BLaER1 (cell line): ENCODE results near the gene STIMATE.

Source experiments
- H3K27ac ChIP-seq: shearing (Covaris generic); formaldehyde crosslinking; 2 replicates; pipeline ENCODE4 v1.8.1; 2022
- H3K27me3 ChIP-seq: shearing (Covaris generic); formaldehyde crosslinking; 2 replicates; pipeline ENCODE4 v1.8.1; 2022
- H3K36me3 ChIP-seq: shearing (Covaris generic); formaldehyde crosslinking; 2 replicates; pipeline ENCODE4 v1.8.1; 2022
- H3K4me1 ChIP-seq: shearing (Covaris generic); formaldehyde crosslinking; 2 replicates; pipeline ENCODE4 v1.8.1; 2022
- H3K4me2 ChIP-seq: shearing (Covaris generic); formaldehyde crosslinking; 2 replicates; pipeline ENCODE4 v1.8.1; 2022
- H3K4me3 ChIP-seq: shearing (Covaris generic); formaldehyde crosslinking; 2 replicates; pipeline ENCODE4 v1.8.1; 2022
- H3K9ac ChIP-seq: shearing (Covaris generic); formaldehyde crosslinking; 2 replicates; pipeline ENCODE4 v1.8.1; 2022
- H3K9me3 ChIP-seq: shearing (Covaris generic); formaldehyde crosslinking; 2 replicates; pipeline ENCODE4 v1.8.1; 2022
- H4K20me1 ChIP-seq: shearing (Covaris generic); formaldehyde crosslinking; 2 replicates; pipeline ENCODE4 v1.8.1; 2022
- Cebpa-rat ChIP-seq: shearing (Covaris generic); IDR thresholded peaks from 2 replicates; pipeline ENCODE4 v1.8.1; 2022

STIMATE gene

DNA sequence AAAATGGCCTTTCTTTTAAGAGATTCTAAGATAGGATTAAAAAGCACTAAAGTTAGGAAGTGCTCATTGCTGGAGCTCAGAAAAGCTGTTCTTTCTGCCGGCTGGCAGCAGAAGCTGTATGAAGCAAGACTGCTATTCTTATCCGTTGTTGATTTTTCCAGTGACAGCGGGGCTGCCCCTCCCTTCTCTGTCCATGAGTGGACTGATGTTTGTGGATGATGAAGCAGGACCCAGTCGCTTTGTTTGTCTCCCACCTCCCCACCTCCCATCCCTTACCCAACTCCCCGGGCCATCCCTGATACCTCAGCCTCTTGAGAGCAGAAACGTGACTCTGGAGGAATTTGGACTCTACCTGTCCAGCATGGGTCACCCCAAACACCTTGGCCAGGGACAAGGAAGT is 52.2 kb downstream of the STIMATE start:
- TF ChIP-seq Cebpa-rat: no peak
- Histone ChIP-seq H3K4me3 (no peak overlapping the region; the same call in 1 of the 2 replicates), H3K27me3 (no peaks in the 10 kb centered on the region), H3K4me1 (peaks cover 100% of the 10 kb centered on the region), H3K9ac (peak overlapping the region; percentile 76), H3K36me3 (peaks cover 32% of the 10 kb centered on the region), H3K27ac (peak overlapping the region; percentile 89), H4K20me1 (no peaks in the 10 kb centered on the region), H3K4me2 (peak overlapping the region; percentile 94), H3K9me3 (no peaks in the 10 kb centered on the region)

DNA sequence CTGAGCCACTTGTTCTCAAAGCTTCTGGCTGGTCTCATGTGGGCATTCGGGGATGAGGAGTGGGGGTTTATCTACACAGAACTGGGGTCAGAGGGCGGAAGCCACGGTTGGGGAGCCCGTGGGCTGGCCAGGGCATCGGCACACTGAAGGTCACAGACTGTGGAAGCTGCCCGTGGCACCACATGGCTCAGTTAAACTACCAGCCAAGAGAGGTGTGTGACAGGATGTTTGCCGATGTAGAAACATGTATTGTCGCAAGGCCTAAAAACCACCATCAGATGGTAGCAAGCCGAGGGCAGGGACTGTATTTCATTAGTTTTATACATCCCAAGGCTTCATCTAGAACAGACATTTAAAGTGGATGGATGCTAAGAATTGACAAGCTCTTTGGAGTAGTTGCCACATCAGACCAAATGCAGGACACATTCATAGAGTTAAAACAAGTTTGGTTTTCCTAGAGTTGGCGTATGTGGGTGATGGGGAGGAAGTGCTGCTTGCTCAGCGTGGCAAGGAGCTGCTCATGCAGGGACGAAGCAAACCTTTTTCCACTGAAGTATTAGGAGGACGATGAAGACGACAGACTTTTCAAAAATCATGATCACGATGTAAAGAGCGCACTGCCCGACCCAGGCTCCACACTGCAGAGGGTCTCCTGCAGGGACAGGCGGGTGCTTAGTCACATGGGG is 52.9 kb downstream of the STIMATE start:
- peak overlapping the region; percentile 94 for H3K4me2 ChIP-seq
- no peaks in the 10 kb centered on the region for H4K20me1 ChIP-seq
- peak overlapping the region; percentile 89 for H3K27ac ChIP-seq
- peaks cover 99% of the 10 kb centered on the region for H3K4me1 ChIP-seq
- no peaks in the 10 kb centered on the region for H3K27me3 ChIP-seq
- TF ChIP-seq Cebpa-rat: no peak
- H3K9me3 ChIP-seq: no peaks in the 10 kb centered on the region
- H3K36me3 ChIP-seq: peaks cover 30% of the 10 kb centered on the region
- no peak overlapping the region for H3K4me3 ChIP-seq
- peak overlapping the region; percentile 76 for H3K9ac ChIP-seq

DNA sequence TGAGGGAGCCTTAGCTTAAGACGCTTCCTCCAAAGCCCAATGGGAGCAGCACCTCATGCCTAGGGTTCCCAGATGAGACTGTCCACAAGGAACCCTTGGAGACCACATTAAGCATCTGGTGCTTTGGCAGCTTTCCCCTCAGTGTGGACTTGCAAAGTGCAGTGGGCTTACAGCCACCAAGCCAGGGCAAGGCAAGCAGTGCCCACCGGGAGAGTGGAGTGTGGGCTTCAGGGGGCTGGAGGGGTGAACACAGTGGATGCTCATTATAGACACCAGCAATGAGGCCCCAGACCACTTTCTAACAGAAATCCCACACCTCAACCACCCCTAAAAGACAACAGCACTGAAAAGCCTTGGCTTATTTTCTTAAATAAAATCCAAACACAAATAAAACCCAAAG is 53.5 kb downstream of the STIMATE start:
- H3K4me1 ChIP-seq: peaks cover 99% of the 10 kb centered on the region
- no peak for TF ChIP-seq Cebpa-rat

DNA sequence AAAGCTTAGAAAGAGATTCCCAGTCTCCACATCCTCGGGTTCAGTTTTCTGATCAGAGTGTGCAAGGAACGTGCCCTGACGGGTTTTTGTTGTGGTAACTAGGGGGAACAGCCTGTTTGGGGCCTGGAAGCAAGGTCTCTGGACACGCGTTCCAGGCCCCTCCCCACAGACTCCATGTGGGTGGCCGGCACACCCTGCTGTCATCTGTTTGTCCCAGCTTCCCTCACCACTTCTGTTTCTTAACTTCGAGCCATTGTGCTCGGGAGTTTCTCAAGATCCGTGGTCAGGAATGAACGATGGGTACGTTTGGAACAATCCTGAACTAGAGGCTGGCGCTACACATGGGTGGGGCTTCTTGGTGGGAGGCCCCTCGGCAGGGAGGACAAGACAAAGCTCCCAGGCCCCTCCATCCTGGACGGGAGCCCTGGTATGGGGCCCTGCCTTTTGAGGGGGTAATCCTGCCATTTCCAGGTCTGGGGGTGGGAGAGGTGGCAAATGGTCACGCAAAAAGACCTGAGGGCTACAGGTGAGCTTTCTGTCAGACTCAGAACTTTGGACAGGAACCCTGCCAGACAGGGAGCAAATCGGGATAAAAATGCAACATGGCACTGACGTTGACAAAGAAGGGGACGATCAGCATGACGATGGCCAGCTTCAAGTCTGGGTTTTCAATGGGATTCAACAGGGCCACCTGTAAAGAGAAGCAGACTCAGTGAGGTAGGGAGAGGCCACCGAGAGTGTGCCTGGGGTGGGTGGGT is 54.1 kb downstream of the STIMATE start:
- no peaks in the 10 kb centered on the region for H3K27me3 ChIP-seq
- no peak overlapping the region for H3K9ac ChIP-seq
- peaks cover 19% of the 10 kb centered on the region; the same call in 1 of the 2 replicates for H3K36me3 ChIP-seq
- peak overlapping the region; percentile 89 for H3K27ac ChIP-seq
- H4K20me1 ChIP-seq: no peaks in the 10 kb centered on the region
- no peak overlapping the region for H3K4me3 ChIP-seq
- TF ChIP-seq Cebpa-rat: no peak
- peak overlapping the region; percentile 94 for H3K4me2 ChIP-seq
- peaks cover 99% of the 10 kb centered on the region for H3K4me1 ChIP-seq
- H3K9me3 ChIP-seq: no peaks in the 10 kb centered on the region

More for the DNA sequence above, 53.5 kb downstream of the STIMATE start:
- Histone ChIP-seq H3K4me3 (no peak overlapping the region), H3K4me2 (peak overlapping the region; percentile 94), H3K36me3 (peaks cover 24% of the 10 kb centered on the region), H3K9me3 (no peaks in the 10 kb centered on the region), H3K27me3 (no peaks in the 10 kb centered on the region), H4K20me1 (no peaks in the 10 kb centered on the region), H3K9ac (0 out of 2 replicates have a peak overlapping the region, but pooled peaks have one; percentile 1), H3K27ac (peak overlapping the region; percentile 89)

DNA sequence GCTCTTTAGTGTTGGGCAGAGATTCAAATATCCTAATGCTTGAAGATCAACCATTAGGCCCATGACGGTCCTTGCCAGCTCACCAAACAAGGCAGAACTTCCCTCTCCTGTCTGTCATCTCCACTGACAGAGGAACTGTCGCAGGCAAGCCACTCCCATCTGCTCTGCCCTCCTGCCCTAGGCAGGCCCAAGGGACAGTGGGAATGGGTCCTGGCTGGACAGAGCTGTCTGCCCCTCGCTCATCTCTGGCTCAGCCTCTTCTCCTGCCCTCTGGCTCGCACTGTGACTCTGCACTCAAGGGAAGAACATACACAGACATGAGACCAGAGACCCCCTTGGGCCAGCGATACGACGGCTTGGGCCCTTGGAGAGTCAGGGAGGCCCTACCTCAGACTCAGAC is 54.9 kb downstream of the STIMATE start:
- peak overlapping the region; percentile 69 for H3K27ac ChIP-seq
- H3K36me3 ChIP-seq: peaks cover 17% of the 10 kb centered on the region; the same call in 1 of the 2 replicates
- H3K4me2 ChIP-seq: peak overlapping the region; percentile 94
- H3K27me3 ChIP-seq: no peaks in the 10 kb centered on the region
- no peak for TF ChIP-seq Cebpa-rat
- no peaks in the 10 kb centered on the region for H4K20me1 ChIP-seq
- H3K4me3 ChIP-seq: no peak overlapping the region
- H3K9me3 ChIP-seq: no peaks in the 10 kb centered on the region
- no peak overlapping the region for H3K9ac ChIP-seq
- peaks cover 99% of the 10 kb centered on the region for H3K4me1 ChIP-seq

DNA sequence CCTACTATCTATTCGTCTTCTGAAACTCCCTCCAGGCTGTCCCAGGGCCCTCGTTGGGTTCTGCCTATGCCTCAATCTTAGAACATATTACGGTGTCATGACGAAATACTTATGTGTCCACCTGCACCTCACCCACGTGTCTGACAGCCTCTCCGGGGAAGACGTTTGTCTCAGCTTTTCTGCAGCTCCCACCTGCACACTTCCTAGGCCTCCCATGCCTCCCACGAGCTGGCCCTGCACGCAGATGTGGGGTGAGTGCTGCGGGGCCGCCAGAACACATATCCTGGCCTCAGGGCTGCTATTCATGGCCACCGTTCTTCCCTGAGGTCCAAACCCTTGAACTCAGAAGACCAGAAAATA is 55.4 kb downstream of the STIMATE start:
- Histone ChIP-seq H3K27ac (peak overlapping the region; percentile 69), H3K4me1 (peaks cover 99% of the 10 kb centered on the region), H3K4me2 (peak overlapping the region; percentile 94), H3K9me3 (no peaks in the 10 kb centered on the region), H3K4me3 (no peak overlapping the region), H3K36me3 (peaks cover 17% of the 10 kb centered on the region; the same call in 1 of the 2 replicates), H3K27me3 (no peaks in the 10 kb centered on the region), H3K9ac (no peak overlapping the region), H4K20me1 (no peaks in the 10 kb centered on the region)
- TF ChIP-seq Cebpa-rat: no peak

DNA sequence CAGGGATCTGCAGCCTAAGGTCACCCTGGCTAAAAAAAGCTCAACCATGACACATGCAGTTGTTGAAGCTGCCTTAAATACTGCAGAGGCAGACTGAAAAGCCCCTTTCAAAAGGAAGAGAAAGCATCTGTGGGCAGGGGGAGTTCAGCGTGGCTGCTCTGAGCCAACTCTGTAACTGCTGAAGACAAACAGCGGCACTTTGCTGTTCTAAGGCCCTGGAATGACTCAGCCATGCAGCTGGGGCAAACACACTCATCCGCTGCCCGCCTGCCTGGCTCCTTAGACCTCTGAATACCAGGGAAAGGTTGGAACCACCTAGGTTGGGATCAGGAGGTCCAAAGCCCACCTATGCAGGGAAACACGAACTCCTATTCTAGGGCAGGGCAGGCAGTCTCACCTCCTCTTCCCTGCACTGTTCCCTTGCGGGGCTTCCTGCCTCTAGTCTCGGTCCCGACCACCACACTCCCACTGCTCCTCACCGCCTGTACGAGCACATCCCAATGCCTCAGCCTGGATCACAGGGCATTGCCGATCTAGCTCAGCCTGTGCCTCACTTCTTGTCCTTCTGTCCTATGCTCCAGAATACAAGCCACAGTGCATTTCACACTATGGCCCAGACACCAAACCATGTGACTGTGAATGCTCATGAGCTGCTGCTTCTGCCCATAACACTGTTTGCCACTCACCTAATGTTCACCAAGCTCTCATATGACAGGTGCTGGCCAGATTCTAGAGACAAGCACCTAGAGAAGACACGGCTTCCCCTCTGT is 56.0 kb downstream of the STIMATE start:
- no peaks in the 10 kb centered on the region for H3K27me3 ChIP-seq
- no peaks in the 10 kb centered on the region for H3K9me3 ChIP-seq
- no peak for TF ChIP-seq Cebpa-rat
- peak overlapping the region; percentile 94 for H3K4me2 ChIP-seq
- no peaks in the 10 kb centered on the region for H4K20me1 ChIP-seq
- peaks cover 18% of the 10 kb centered on the region; the same call in 1 of the 2 replicates for H3K36me3 ChIP-seq
- H3K9ac ChIP-seq: peak overlapping the region; percentile 17; the same call in 1 of the 2 replicates
- H3K4me1 ChIP-seq: peaks cover 99% of the 10 kb centered on the region
- no peak overlapping the region for H3K4me3 ChIP-seq
- H3K27ac ChIP-seq: peak overlapping the region; percentile 69

DNA sequence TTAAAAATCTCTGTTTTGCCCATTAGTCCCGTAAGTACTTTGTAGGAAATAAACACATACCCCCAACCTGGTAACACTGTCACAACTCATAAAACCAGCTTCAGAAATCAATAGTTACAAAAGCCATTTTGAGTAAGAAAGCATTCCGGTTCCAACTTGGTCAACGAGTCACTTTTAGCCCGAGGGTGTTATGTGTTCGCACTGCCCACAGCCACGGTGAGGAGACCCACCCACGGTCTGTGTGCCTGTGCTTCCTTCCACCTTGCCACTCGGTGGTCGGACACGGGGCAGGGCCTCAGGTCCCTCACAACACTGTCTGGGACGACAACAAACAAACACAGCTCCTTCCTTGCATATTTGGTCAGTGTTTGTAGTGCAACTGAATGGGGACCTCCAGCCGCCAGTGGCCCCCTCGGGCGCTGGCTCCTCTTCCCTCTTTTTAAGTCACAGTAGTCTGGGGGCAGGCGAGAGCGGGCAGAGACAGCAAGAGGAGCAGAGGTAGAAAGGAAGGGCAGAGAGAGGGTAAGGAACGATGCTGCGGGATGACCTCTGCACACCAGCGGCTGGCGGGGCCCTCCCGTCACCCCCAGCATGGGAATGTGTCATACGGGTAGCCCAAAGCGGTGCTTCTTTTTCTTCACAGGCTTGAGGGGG is 57.3 kb downstream of the STIMATE start:
- no peak overlapping the region for H3K9ac ChIP-seq
- no peaks in the 10 kb centered on the region for H4K20me1 ChIP-seq
- H3K27me3 ChIP-seq: no peaks in the 10 kb centered on the region
- peaks cover 30% of the 10 kb centered on the region; the same call in 1 of the 2 replicates for H3K36me3 ChIP-seq
- no peak overlapping the region for H3K4me3 ChIP-seq
- H3K4me2 ChIP-seq: peak overlapping the region; percentile 94
- H3K9me3 ChIP-seq: no peaks in the 10 kb centered on the region
- no peak overlapping the region for H3K27ac ChIP-seq
- TF ChIP-seq Cebpa-rat: no peak
- peaks cover 99% of the 10 kb centered on the region for H3K4me1 ChIP-seq

DNA sequence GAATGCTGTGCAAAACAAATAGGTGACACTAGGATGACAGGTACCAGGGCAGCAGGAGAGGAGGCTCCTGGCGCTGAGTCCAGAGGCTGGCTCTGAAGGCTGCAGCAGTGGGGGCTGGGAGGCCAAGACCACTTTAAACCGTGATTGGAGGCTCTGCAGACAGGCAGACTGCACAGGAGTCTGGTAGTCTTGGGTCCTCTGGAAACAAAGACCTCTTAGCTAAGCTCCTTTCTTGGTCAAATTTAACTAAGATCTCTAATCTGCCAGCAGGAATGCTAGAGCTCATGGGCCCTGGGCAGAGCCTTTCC is 58.1 kb downstream of the STIMATE start:
- Histone ChIP-seq H3K27ac (peak overlapping the region; percentile 52; the same call in 1 of the 2 replicates), H3K9ac (no peak overlapping the region; the same call in 1 of the 2 replicates), H4K20me1 (no peaks in the 10 kb centered on the region), H3K27me3 (no peaks in the 10 kb centered on the region), H3K36me3 (peaks cover 31% of the 10 kb centered on the region; the same call in 1 of the 2 replicates), H3K4me2 (peak overlapping the region; percentile 72), H3K4me1 (peaks cover 99% of the 10 kb centered on the region), H3K4me3 (no peak overlapping the region), H3K9me3 (no peaks in the 10 kb centered on the region)
- TF ChIP-seq Cebpa-rat: no peak
